GM19438 (cell line): ENCODE results near the gene TLK2.
"Not testable (repeated sequence)": the region's sequence is repeated elsewhere in the genome, so short reads cannot be mapped to it uniquely, and the experiment has no call there.

Experiments used
- ATAC-seq: cut with Tn5 transposase; IDR thresholded peaks from one replicate; pipeline ENCODE4 v1.9.1; 2021; ENCODE audit warnings: low read depth; ENCODE audit not compliant: unreplicated experiment

The TLK2 gene

DNA sequence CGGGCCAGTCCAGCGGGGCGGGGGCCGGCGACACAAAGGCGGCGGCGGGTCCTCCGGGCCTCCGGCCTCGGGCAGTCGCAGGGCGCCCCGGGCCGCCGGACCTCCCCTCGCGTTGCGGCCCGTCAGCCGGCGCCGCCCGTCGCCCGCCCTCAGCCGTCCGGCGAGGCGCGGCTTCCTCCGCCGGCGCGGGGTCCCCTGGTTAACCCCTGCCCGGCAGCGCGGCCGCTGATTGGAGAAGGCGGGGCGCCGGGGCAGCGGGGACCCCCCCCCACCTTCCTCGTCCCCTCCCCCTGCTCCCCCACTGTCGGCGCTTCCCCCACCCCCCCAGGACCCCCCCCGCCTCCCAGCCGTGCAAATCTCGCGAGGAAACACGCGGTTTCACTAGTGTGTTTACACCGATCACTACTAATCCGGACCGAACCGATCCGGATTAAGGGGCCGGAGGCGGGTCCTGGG, at the start of gene TLK2:
Gene TLK2, plus strand, starts transcription at position 402 of the 456 bp plus-strand sequence. CDS start 2,301 bp downstream, outside the sequence.
- peak; percentile 65 for ATAC-seq

GRCh38 chr17:62435251-62435650, 43.4 kb upstream of the TLK2 start:
- not testable (repeated sequence) for ATAC-seq

- not testable (repeated sequence) for ATAC-seq
Observed at GRCh38 chr17:62441181-62441580, 37.4 kb upstream of the TLK2 start.

DNA sequence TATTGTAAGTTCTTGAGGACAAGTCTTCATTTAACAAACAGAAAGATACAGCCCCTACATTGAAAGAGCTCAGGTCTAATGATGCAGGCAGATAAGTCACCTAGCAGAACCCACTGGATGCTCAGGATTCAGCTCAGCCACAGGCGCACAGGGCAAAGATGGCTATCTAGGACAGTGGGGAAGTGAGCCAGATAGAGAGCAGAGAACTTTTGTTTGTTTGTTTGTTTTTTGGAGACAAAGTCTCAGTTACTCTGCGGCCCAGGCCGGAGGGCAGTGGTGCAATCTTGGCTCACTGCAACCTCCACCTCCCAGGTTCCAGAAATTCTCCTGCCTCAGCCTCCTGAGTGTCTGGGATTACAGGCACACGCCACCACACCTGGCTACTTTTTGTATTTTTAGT, 34.6 kb upstream of the TLK2 start:
- ATAC-seq: no peak

DNA sequence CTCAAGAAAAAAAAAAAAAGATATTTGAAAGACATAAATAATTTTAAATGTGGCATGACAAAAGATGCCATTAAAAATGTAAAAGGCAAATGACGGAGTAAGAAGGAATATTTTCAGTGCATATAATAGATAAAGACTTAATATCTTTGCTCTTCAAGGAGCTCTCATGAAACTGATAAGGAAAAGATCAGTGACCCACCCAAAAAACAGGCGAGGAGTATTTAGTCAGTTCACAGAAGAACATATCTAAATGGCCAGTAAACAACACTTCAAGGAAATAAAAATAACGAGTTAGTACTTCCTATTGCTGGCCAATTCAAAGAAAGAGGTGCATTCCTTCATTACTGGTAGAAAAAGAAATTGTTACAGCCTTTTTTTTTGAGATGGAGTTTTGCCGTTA, 32.8 kb upstream of the TLK2 start:
- not testable (repeated sequence) for ATAC-seq

GRCh38 chr17:62452195-62452594, 26.4 kb upstream of the TLK2 start:
- not testable (repeated sequence) for ATAC-seq

GRCh38 chr17:62453041-62453440, 25.6 kb upstream of the TLK2 start:
- not testable (repeated sequence) for ATAC-seq

DNA sequence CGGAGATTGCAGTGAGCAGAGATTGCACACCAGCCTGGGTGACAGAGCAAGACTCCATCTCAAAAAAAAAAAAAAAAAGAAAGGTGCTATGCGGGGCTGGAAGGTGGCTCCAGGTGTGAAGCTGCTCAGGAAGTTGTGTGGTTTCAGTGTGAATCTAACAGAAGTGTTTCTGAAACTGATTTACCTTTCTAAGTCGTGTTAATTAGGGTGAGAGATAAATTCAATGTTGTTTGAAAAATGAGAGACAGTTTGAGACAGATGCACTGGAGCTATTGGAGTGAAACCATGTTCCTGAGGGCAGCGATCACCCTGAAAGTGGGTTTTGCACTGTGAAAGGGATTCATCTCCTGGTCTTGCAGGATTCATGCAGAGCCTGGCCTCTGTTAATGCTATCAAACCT, 25.0 kb upstream of the TLK2 start:
- peak; percentile 34 for ATAC-seq

DNA sequence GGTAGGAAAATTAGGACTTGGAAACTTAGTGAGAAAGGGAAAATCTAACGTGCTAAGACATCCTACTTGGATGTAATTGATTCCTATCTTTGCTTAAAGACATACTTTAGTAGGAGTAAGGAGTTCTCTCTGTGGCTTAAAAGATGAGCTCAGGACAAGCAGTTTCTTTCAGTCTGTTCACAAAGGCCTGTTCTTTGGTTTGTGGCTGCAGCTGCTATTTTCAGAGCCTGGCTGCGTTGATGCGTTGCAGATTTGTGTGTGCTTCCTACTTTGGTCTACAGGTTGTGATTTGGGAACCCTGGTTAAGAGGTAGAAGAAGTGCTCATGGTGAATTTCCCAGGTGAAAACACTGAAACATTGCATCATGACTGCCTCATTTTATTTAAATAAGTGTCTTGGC, 24.5 kb upstream of the TLK2 start:
- ATAC-seq: peak; percentile 52

- ATAC-seq: no peak
Observed at GRCh38 chr17:62456016-62456415, 22.6 kb upstream of the TLK2 start.

- not testable (repeated sequence) for ATAC-seq
Observed at GRCh38 chr17:62458483-62458882, 20.1 kb upstream of the TLK2 start.

DNA sequence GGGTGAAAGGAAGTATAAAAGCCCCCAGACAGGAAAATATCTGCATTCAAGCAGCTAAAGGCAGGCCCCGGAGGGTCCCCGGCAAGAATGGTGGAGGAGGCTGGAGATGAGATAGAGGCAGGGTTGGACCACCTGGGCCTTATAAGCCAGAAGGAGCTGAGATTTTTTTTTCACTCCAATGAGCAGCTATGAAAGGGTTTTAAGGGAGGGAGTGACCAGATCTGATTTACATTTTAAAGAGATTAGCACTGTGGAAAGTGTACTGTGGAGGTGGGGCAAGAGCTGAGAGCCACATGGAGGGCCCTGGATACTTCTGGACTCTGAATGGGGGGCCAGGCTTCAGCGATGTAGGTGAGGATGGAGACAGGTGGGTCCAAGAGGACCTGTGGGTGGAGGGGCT, 14.2 kb upstream of the TLK2 start:
- not testable (repeated sequence) for ATAC-seq

DNA sequence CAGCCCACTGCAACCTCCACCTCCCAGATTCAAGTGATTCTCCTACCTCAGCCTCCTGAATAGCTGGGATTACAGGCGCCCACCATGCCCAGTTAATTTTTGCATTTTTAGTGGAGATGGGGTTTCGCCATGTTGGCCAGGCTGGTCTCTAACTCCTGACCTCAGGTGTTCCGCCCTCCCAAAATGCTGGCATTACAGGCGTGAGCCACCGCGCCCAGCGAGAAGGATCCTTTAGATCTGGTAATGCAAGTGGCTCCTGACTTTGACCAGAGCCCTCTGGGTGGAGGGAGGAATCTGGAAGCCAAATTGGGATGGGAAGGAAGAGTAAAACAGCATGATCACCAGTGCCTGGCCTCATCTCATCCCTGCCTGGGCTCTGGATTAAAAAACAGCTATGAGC, 13.4 kb upstream of the TLK2 start:
- not testable (repeated sequence) for ATAC-seq

DNA sequence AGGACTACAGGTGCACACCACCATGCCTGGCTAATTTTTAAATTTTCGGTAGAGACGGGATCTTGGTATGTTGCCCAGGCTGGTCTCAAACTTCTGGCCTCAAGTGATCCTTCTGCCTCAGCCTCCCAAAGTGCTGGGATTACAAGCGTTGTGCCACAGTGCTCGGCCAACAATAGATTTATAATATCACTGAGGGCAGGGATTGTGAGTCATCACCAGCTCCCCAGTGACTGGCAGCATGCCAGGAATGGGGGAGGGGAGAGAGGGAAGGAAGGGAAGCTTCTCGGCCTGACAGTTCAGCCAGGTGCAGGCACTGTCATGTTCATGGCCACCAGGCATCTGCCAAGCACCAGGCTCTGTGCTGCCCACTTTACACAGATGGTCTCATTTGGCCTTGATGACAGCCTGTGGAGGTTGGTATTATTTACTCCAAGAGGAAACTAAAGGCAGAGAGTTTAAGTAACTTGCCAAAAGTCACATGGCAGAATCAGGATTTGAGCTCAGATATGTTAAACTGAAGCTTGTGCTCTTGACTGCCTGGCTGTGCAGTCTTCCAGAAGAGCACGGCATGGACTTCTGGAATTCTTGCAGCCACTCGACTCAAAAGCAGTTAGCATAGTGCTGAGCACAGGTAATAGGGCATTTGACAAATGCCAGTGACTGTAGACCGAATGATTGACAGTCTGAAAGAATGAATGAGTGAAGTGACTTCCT, 7.8 kb upstream of the TLK2 start:
- not testable (repeated sequence) for ATAC-seq

DNA sequence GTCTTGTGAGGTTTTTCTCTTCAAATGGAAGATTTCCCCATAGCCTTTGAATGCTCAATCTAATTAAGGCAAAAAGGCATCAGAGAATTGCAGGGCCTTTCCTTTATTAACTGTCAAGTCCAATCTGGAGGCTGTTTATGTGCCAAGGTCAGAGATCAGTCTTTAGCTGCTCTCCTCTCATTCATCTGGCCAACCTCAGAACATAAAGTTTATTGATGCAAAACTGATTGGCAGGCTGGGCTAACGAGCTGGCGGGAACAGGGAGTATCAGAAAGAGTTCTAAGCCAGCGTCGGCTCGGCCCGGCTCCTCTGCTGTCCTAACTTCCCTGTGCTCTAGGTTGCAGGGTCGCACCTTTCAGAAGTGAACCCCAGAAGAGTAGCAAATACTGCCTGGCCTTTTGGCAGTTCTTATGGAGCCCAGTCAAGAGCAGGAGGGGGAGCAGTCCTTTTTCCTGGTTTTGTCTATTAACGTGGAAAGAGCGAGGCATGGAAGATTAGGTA, 7.2 kb upstream of the TLK2 start:
- not testable (repeated sequence) for ATAC-seq

DNA sequence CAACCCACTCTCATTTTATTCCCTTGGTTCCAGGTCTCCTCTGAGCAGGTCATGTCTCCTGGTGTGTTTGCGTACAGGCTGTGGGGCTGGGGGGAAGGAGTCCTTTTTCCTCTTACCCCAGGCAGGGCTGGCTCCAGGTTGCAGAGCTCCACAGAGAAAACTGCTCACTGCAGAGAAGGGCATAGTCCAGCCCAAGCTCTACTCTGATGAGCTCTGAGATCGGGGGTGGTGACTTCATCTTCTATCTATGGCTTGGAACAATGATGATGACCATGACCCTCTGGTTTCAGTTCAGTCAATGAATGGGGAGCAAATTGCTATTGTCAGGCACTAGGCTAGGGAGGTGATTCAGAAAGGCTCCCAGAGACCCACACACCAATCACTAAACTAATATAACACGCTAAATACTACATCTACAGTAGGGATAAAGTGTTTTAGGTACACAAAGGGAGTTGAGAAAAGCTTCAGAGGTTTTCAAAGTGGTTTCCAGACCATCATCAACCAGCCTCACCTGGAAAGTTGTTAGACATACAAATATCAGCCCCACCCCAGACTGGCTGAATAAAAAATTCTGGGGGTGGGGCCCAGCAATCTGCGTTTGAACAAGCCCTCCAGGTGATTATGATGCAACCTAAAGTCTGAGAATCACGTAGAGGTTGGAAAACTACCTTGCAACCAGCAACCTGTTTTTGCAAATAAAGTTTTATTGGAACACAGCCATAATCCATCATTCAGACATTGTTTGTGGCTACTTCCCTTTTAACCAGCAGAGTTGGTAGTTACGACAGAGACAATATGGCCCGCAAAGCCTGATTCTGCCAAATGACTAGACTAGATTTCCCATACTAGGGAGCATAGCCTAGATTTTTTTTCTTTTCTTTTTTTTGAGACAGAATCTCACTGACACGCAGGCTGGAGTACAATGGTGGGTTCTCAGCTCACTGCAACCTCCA, 5.3 kb upstream of the TLK2 start:
- ATAC-seq: not testable (repeated sequence)

DNA sequence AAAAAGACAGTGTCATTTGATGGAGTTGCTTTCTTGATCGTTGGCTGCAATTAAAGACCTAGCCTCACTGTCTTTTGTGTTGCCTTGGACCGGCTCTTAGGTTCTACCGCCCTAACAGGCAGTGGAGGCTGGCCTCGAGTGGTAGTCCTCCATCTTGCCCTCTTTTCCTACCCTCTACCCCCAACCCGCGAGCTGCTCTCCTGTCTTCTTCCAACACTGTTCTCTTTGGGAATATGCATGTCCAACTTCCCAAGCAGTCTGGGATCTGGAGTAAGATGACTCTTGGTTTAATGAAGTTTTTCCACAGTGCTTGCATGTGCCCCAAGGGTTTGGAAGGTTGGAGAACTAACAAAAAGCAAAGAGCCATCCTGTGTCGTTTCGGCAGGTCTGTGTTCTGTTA, 1.5 kb upstream of the TLK2 start:
- not testable (repeated sequence) for ATAC-seq

GRCh38 chr17:62477718-62478408, 762 bp upstream of the TLK2 start:
- ATAC-seq: peak; percentile 23

GRCh38 chr17:62478880-62479638, 434 bp downstream of the TLK2 start:
- peak; percentile 33 for ATAC-seq
